GM21619 (cell line): ENCODE results near the gene ASIC1.
A peak's percentile ranks its signal among the peaks of the same experiment; 100 is the strongest.

Experiments used
- ATAC-seq: cut with Tn5 transposase; IDR thresholded peaks from one replicate; pipeline ENCODE4 v1.9.1; 2021; ENCODE audit not compliant: unreplicated experiment

The ASIC1 gene

GRCh38 chr12:50060120-50060468 lies 2.7 kb downstream of the ASIC1 start:
- no peak for ATAC-seq

GRCh38 chr12:50061171-50061570 lies 3.8 kb downstream of the ASIC1 start:
- ATAC-seq = no peak

- no peak for ATAC-seq
Measured at GRCh38 chr12:50061946-50062686, 4.7 kb downstream of the ASIC1 start.

- ATAC-seq = no peak
Measured at GRCh38 chr12:50062728-50063460, 5.5 kb downstream of the ASIC1 start.

GRCh38 chr12:50065726-50066310 lies 8.4 kb downstream of the ASIC1 start:
- ATAC-seq = no peak

GRCh38 chr12:50066402-50066801 lies 9.0 kb downstream of the ASIC1 start:
- no peak for ATAC-seq

- ATAC-seq = no peak
Measured at GRCh38 chr12:50069069-50069468, 11.7 kb downstream of the ASIC1 start.

- ATAC-seq = no peak
Measured at GRCh38 chr12:50069539-50069938, 12.1 kb downstream of the ASIC1 start.

- ATAC-seq = no peak
Measured at GRCh38 chr12:50070314-50071060, 13.1 kb downstream of the ASIC1 start.

GRCh38 chr12:50072198-50072907 lies 15.0 kb downstream of the ASIC1 start:
- no peak for ATAC-seq

- no peak for ATAC-seq
Measured at GRCh38 chr12:50073206-50073605, 15.8 kb downstream of the ASIC1 start.

- ATAC-seq = no peak
Measured at GRCh38 chr12:50073712-50074111, 16.3 kb downstream of the ASIC1 start.

- peak; percentile 80 for ATAC-seq
Measured at GRCh38 chr12:50074936-50075807, 17.8 kb downstream of the ASIC1 start.

- ATAC-seq = no peak
Measured at GRCh38 chr12:50075808-50076170, 18.4 kb downstream of the ASIC1 start.

- no peak for ATAC-seq
Measured at GRCh38 chr12:50077099-50077498, 19.7 kb downstream of the ASIC1 start.

GRCh38 chr12:50078281-50078680 lies 20.9 kb downstream of the ASIC1 start:
- ATAC-seq = no peak

GRCh38 chr12:50079771-50080170 lies 22.4 kb downstream of the ASIC1 start:
- no peak for ATAC-seq

GRCh38 chr12:50081096-50081808 lies 23.9 kb downstream of the ASIC1 start:
- no peak for ATAC-seq

GRCh38 chr12:50082644-50083043 lies 25.2 kb downstream of the ASIC1 start:
- no peak for ATAC-seq
